GM23338 (cell line): ENCODE data around the gene PDIA5. TPM values are rescaled to one million over a fixed set of nuclear protein-coding genes. Genes with fewer than 3 reads are reported as not detected.

Experiments used
- ATAC-seq: fragments of 200-7000 bp; cut with Tn5 transposase; 3 replicates; pipeline ENCODE4 v1.9.1; 2020
- DNase-seq: peaks from one replicate; pipeline ENCODE4 v3.0.0-alpha.2; 2015; ENCODE audit warnings: low spot score
- H2AFZ ChIP-seq: fragments of 200-600 bp; sonication (generic); 2 replicates; pipeline ENCODE4 v1.8.0; 2016; ENCODE audit warnings: antibody characterized with exemption, mild to moderate bottlenecking, moderate library complexity
- H3F3A ChIP-seq: fragments of 200-600 bp; sonication (generic); replicated peaks from 2 replicates; pipeline ENCODE4 v1.8.0; 2017; ENCODE audit warnings: antibody characterized with exemption, mixed run types, low read depth
- H3K27ac ChIP-seq: fragments of 200-600 bp; sonication (generic); 2 replicates; pipeline ENCODE4 v1.6.1; 2016; ENCODE audit warnings: low read depth
- H3K27me3 ChIP-seq: fragments of 200-600 bp; sonication (generic); 2 replicates; pipeline ENCODE4 v1.8.0; 2016; ENCODE audit warnings: mild to moderate bottlenecking, mixed run types, moderate library complexity; ENCODE audit not compliant: insufficient read depth
- H3K36me3 ChIP-seq: fragments of 200-600 bp; sonication (generic); 2 replicates; pipeline ENCODE4 v1.8.0; 2016; ENCODE audit warnings: mild to moderate bottlenecking; ENCODE audit not compliant: insufficient read depth
- H3K4me1 ChIP-seq: fragments of 200-600 bp; sonication (generic); 2 replicates; pipeline ENCODE4 v1.8.0; 2016; ENCODE audit warnings: mild to moderate bottlenecking, moderate library complexity; ENCODE audit not compliant: insufficient read depth
- H3K4me2 ChIP-seq: fragments of 200-600 bp; sonication (generic); 2 replicates; pipeline ENCODE4 v1.7.1; 2017; ENCODE audit warnings: mixed run types
- H3K4me3 ChIP-seq: fragments of 200-600 bp; sonication (generic); 2 replicates; pipeline ENCODE4 v1.6.1; 2016; ENCODE audit warnings: mixed run types
- H3K79me2 ChIP-seq: fragments of 200-600 bp; sonication (generic); replicated peaks from 2 replicates; pipeline ENCODE4 v1.8.0; 2017; ENCODE audit warnings: mild to moderate bottlenecking; ENCODE audit not compliant: insufficient read depth
- H3K9me2 ChIP-seq: fragments of 200-600 bp; sonication (generic); 2 replicates; pipeline ENCODE4 v1.8.0; 2017; ENCODE audit not compliant: insufficient read depth
- H4K20me1 ChIP-seq: fragments of 200-600 bp; sonication (generic); replicated peaks from 2 replicates; pipeline ENCODE4 v1.8.0; 2017; ENCODE audit warnings: mild to moderate bottlenecking; ENCODE audit not compliant: insufficient read depth
- H3K27ac Mint-ChIP-seq: 2 replicates; pipeline ENCODE4 v1.8.0; 2020; ENCODE audit warnings: inconsistent platforms, mild to moderate bottlenecking, moderate library complexity, mixed read lengths
- H3K27me3 Mint-ChIP-seq: 3 replicates; pipeline ENCODE4 v1.8.0; 2022; ENCODE audit warnings: low read depth, mild to moderate bottlenecking, moderate library complexity, mixed read lengths, inconsistent platforms; ENCODE audit not compliant: insufficient read depth, poor library complexity
- H3K36me3 Mint-ChIP-seq: 3 replicates; pipeline ENCODE4 v1.8.0; 2021; ENCODE audit warnings: low read depth, mild to moderate bottlenecking, inconsistent platforms, moderate library complexity, mixed read lengths
- H3K4me1 Mint-ChIP-seq: 3 replicates; pipeline ENCODE4 v1.8.0; 2020; ENCODE audit warnings: mild to moderate bottlenecking, inconsistent platforms, mixed read lengths
- H3K4me3 Mint-ChIP-seq: 3 replicates; pipeline ENCODE4 v1.8.0; 2021; ENCODE audit warnings: moderate library complexity, mild to moderate bottlenecking, inconsistent platforms, mixed read lengths
- H3K9me3 Mint-ChIP-seq: 3 replicates; pipeline ENCODE4 v1.8.0; 2020; ENCODE audit warnings: moderate library complexity, mild to moderate bottlenecking, inconsistent platforms, mixed read lengths
- CREB1 ChIP-seq: fragments of 250-450 bp; sonication (Bioruptor Pico); IDR thresholded peaks from 2 replicates; pipeline ENCODE4 v1.5.0; 2020; ENCODE audit warnings: low read depth, mild to moderate bottlenecking, moderate library complexity
- CTCF ChIP-seq, 2 experiments: fragments of 200-600 bp in 1 of 2; sonication (generic) in 1 of 2; conservative IDR thresholded peaks; 2 replicates each; pipeline versions ENCODE4 v1.5.1 to v1.6.1; 2016 to 2017; ENCODE audit warnings: antibody characterized with exemption in 2 of 2, low read depth in 2 of 2, mild to moderate bottlenecking in 2 of 2, moderate library complexity in 1 of 2
- ETS1 ChIP-seq: IDR thresholded peaks from 2 replicates; pipeline ENCODE4 v1.6.1; 2016; ENCODE audit warnings: antibody characterized with exemption
- EZH2 ChIP-seq: fragments of 200-600 bp; sonication (generic); IDR thresholded peaks from one replicate; pipeline ENCODE4 v1.8.0; 2017; ENCODE audit warnings: antibody characterized with exemption, mild to moderate bottlenecking, low read depth; ENCODE audit not compliant: unreplicated experiment
- NANOG ChIP-seq: IDR thresholded peaks from 2 replicates; pipeline ENCODE4 v1.6.1; 2016; ENCODE audit warnings: antibody characterized with exemption, borderline replicate concordance
- POLR2AphosphoS5 ChIP-seq: IDR thresholded peaks from 2 replicates; pipeline ENCODE4 v1.6.1; 2016; ENCODE audit warnings: antibody characterized with exemption, low read depth
- REST ChIP-seq: IDR thresholded peaks from one replicate; pipeline ENCODE4 v1.6.1; 2018; ENCODE audit warnings: antibody characterized with exemption; ENCODE audit not compliant: unreplicated experiment
- STAT1 ChIP-seq: IDR thresholded peaks from one replicate; pipeline ENCODE4 v1.6.1; 2016; ENCODE audit warnings: antibody characterized with exemption; ENCODE audit not compliant: unreplicated experiment
- ZNF462 ChIP-seq: fragments of 250-450 bp; sonication (Bioruptor Pico); IDR thresholded peaks from 2 replicates; pipeline ENCODE4 v1.5.0; 2020; ENCODE audit warnings: mild to moderate bottlenecking, moderate library complexity
- polyA plus RNA-seq: library from polyadenylated mRNA; unstranded; fragments of >200 nt; fragmentation: Nextera tagmentation; extraction: Ambion mirVana; gene quantifications from 2 replicates; pipeline ENCODE4 v1.2.1, GENCODE V29; 2016
- total RNA-seq: library from RNA; depleted of rRNA; stranded (reverse); fragments of >200 nt; shearing (Covaris generic); gene quantifications from 2 replicates; pipeline ENCODE4 v1.2.3, GENCODE V29; 2014

PDIA5 gene
- total and polyA plus RNA-seq, 2 experiments from 2014 or later, result 22.9 to 28.1 TPM

GRCh38 chr3:123152687-123153086 lies 85.9 kb downstream of the PDIA5 start (continued):
- no peak for TF ChIP-seq REST
- no peak for TF ChIP-seq CREB1 (CRISPR knock-in tag)
- TF ChIP-seq NANOG, result no peak
- TF ChIP-seq EZH2, result no peak
- no peak for TF ChIP-seq ETS1

GRCh38 chr3:123153125-123154019 lies 86.5 kb downstream of the PDIA5 start:
- no peak overlapping the region for H2AFZ ChIP-seq
- Mint-ChIP-seq H3K27ac (no peak overlapping the region), H3K27me3 (peaks cover 5% of the 10 kb centered on the region), H3K4me1 (peaks cover 2% of the 10 kb centered on the region; the same call in 2 of the 3 replicates), H3K4me3 (no peak overlapping the region), H3K36me3 (peaks cover 26% of the 10 kb centered on the region), H3K9me3 (no peaks in the 10 kb centered on the region)
- no peaks in the 10 kb centered on the region for H3K79me2 ChIP-seq
- no peaks in the 10 kb centered on the region; the same call in 1 of the 2 replicates for H3K36me3 ChIP-seq
- DNase-seq (no peak), ATAC-seq (no peak)
- no peaks in the 10 kb centered on the region for H3K27me3 ChIP-seq
- H3K4me1 ChIP-seq, result no peaks in the 10 kb centered on the region
- no peaks in the 10 kb centered on the region; the same call in 1 of the 2 replicates for H4K20me1 ChIP-seq
- no peaks in the 10 kb centered on the region for H3K9me2 ChIP-seq
- H3K4me2 ChIP-seq, result no peak overlapping the region
- H3K4me3 ChIP-seq, result no peak overlapping the region
- H3K27ac ChIP-seq, result no peak overlapping the region
- no peaks in the 10 kb centered on the region for H3F3A ChIP-seq
- TF ChIP-seq CTCF (conservative IDR thresholded peaks at IDR 0.05; ENCODE audit: low read depth in 2 of 2), result no peak
- TF ChIP-seq POLR2AphosphoS5, result no peak
- no peak for TF ChIP-seq NANOG
- TF ChIP-seq ZNF462 (CRISPR knock-in tag), result no peak
- TF ChIP-seq ETS1, result no peak
- TF ChIP-seq STAT1, result no peak
